ENCODE results near the gene RTRAF. TPM values are rescaled to one million over a fixed set of nuclear protein-coding genes. Genes with fewer than 3 reads are reported as not detected.

The RTRAF gene
- total and polyA plus RNA-seq, 2 of the 8 experiments (the other 6 are each of a cell fraction or from before 2014, with no cell fraction given), result 149 to 359 TPM

GRCh38 chr14:52010173-52010693, 20.9 kb downstream of the RTRAF start:
- Histone ChIP-seq H4K5ac (ENCODE audit: insufficient read length, low read depth, low read length) (no peak overlapping the region), H2BK12ac (ENCODE audit: low read depth, low read length) (no peak overlapping the region), H2AK5ac (ENCODE audit: low read depth, low read length) (no peak overlapping the region), H2BK120ac (replicated peaks; ENCODE audit: low read depth, low read length) (no peak overlapping the region), H3K4me2 (ENCODE audit: insufficient read depth in 1 of 2, low read depth in 2 of 2, low read length in 2 of 2) (no peak overlapping the region), H3K4me1 (replicated peaks in 1 of 4; ENCODE audit: control insufficient read depth in 3 of 4, insufficient read depth in 4 of 4, low read length in 3 of 4) (peaks cover 2 to 15% (median 10%) of the 10 kb centered on the region in 4 experiments; a peak in 6 of 7 replicates), H3K79me1 (ENCODE audit: low read depth, low read length) (no peaks in the 10 kb centered on the region), H4K8ac (ENCODE audit: extremely low read depth, insufficient read depth, low read length) (no peak overlapping the region), H4K20me1 (replicated peaks in 1 of 2; ENCODE audit: control insufficient read depth in 1 of 2, insufficient read depth in 2 of 2, low read length in 2 of 2) (peaks cover 3 to 9% of the 10 kb centered on the region in 2 experiments), H2BK20ac (ENCODE audit: low read length) (no peak overlapping the region), H3K23me2 (ENCODE audit: low read depth, low read length) (no peaks in the 10 kb centered on the region), H2AFZ (ENCODE audit: low read length) (no peak overlapping the region), H3K79me2 (ENCODE audit: control insufficient read depth in 1 of 2, insufficient read depth in 2 of 2, low read length in 2 of 2) (no peaks in the 10 kb centered on the region), H3K36me3 (ENCODE audit: control insufficient read depth in 2 of 4, insufficient read depth in 4 of 4, low read length in 3 of 4) (peaks cover 15 to 67% (median 42%) of the 10 kb centered on the region in 4 experiments), H3K14ac (ENCODE audit: insufficient read length) (no peak overlapping the region), H3K4ac (replicated peaks; ENCODE audit: insufficient read length, low read depth, low read length) (no peak overlapping the region), H2BK5ac (ENCODE audit: low read depth, low read length) (no peak overlapping the region), H4K91ac (replicated peaks; ENCODE audit: insufficient read length, low read length) (no peak overlapping the region), H3K18ac (ENCODE audit: extremely low read depth, low read length) (no peak overlapping the region), H3K27ac (ENCODE audit: low read depth, low read length) (no peak overlapping the region), H3K56ac (replicated peaks; ENCODE audit: insufficient read length, low read depth, low read length) (no peak overlapping the region), H3K23ac (ENCODE audit: insufficient read length) (no peak overlapping the region), H3K27me3 (replicated peaks in 1 of 4; ENCODE audit: control insufficient read depth in 3 of 4, extremely low read depth in 1 of 4, insufficient read depth in 3 of 4, low read length in 3 of 4) (no peaks in the 10 kb centered on the region), H2BK15ac (ENCODE audit: low read length) (no peak overlapping the region), H3K4me3 (ENCODE audit: extremely low read depth in 1 of 4, insufficient read depth in 2 of 4, low read depth in 3 of 4, low read length in 4 of 4) (no peak overlapping the region), H3K9me3 (ENCODE audit: insufficient read depth in 2 of 2, low read depth in 1 of 2, low read length in 1 of 2) (no peaks in the 10 kb centered on the region; a peak in 1 of 4 replicates), H3K9ac (replicated peaks in 1 of 4; ENCODE audit: extremely low read depth in 1 of 4, low read depth in 3 of 4, low read length in 3 of 4) (no peak overlapping the region)
- ChIA-PET POLR2A (ENCODE audit: partially characterized antibody) (interaction anchor here (0.9 kb wide), 1 partner anchor 37 kb away, joined by 3 read pairs; no protein-coding TSS in a partner anchor), CTCF (ENCODE audit: partially characterized antibody) (interaction anchor here (0.9 to 3.8 kb wide), 6 partner anchors 11 to 728 kb away, joined by 3 to 18 read pairs (median 5); no protein-coding TSS in a partner anchor)
- DNase-seq (ENCODE audit: low read depth in 1 of 2, low spot score in 2 of 2) (no peak), FAIRE-seq (no peak)
- WGBS, 2 experiments (ENCODE audit: extremely low coverage in 1 of 2, insufficient coverage in 1 of 2, insufficient read length in 1 of 2, insufficient replicate concordance in 2 of 2, low coverage in 1 of 2, low lambda C conversion rate in 2 of 2, missing lambda C conversion rate in 1 of 2), result 84% methylated on average over 3 of the region's 3 CpGs; no CpG with 5 or more reads in 1 of the 2 experiments
- no peak for TF ChIP-seq TAF7 (optimal IDR thresholded peaks at IDR 0.05; ENCODE audit: borderline replicate concordance, low read depth, low read length)
- no peak for TF ChIP-seq CTCF (IDR thresholded peaks at IDR 0.05; ENCODE audit: control extremely low read depth in 1 of 3, insufficient read depth in 1 of 3, low read depth in 1 of 3, low read length in 3 of 3)
- no peak for TF ChIP-seq KDM1A (IDR thresholded peaks at IDR 0.05; ENCODE audit: borderline replicate concordance, low read length)
- TF ChIP-seq NANOG (IDR thresholded peaks at IDR 0.05; ENCODE audit: insufficient read depth, low read depth, low read length, poor library complexity, severe bottlenecking), result no peak
- TF ChIP-seq BCL11A (IDR thresholded peaks at IDR 0.05; ENCODE audit: low read depth in 2 of 2, low read length in 2 of 2), result no peak
- no peak for TF ChIP-seq CREB1 (IDR thresholded peaks at IDR 0.05)
- TF ChIP-seq E2F6 (IDR thresholded peaks at IDR 0.05), result no peak
- TF ChIP-seq HDAC2 (IDR thresholded peaks at IDR 0.05; ENCODE audit: borderline replicate concordance in 1 of 2, low read depth in 2 of 2, low read length in 2 of 2), result no peak
- TF ChIP-seq CBX5 (IDR thresholded peaks at IDR 0.05; ENCODE audit: low read depth, low read length), result no peak

Measured in H1 (cell line).